ENCODE data around the gene ZXDC.

- TF ChIP-seq CTCF (IDR thresholded peaks at IDR 0.05) (no peak), POLR2A (IDR thresholded peaks at IDR 0.05) (no peak)
Observed at GRCh38 chr3:126417515-126417914, 58.2 kb downstream of the ZXDC start.

Measured in lower leg skin (tissue), 3 donors.